ENCODE results near the gene CTNND2.

GRCh38 chr5:11143456-11144267 lies 760.6 kb downstream of the CTNND2 start:
- TF ChIP-seq CTCF (IDR thresholded peaks at IDR 0.05) (no peak), POLR2A (IDR thresholded peaks at IDR 0.05) (no peak)

All from thyroid gland (tissue), 4 donors.